IMR-90 (cell line): ENCODE data around the gene CASS4. TPM values are rescaled to one million over a fixed set of nuclear protein-coding genes. Genes with fewer than 3 reads are reported as not detected.

Experiments
- ATAC-seq: fragments of 200-7000 bp; cut with Tn5 transposase; 2 replicates; pipeline ENCODE4 v1.9.1; 2020; ENCODE audit warnings: low read depth, mild to moderate bottlenecking, moderate library complexity
- BruUV-seq: library from RNA; stranded (reverse); fragments of 400-500 nt; replicated peaks from 2 replicates; lab custom pipeline; 2021; lab: Mats Ljungman, UMichigan
- CTCF ChIA-PET: fragments of 300-600 bp; formaldehyde crosslinking; extraction: SDS; loops from one replicate; lab custom pipeline; 2021; ENCODE audit warnings: antibody characterized with exemption; lab: Yijun Ruan, JAX
- POLR2A ChIA-PET: fragments of 300-600 bp; sonication (Branson Sonifier 250); formaldehyde crosslinking; loops from one replicate; lab custom pipeline; 2022; ENCODE audit warnings: antibody characterized with exemption; ENCODE audit not compliant: unreplicated experiment; lab: Charles Lee
- DNase-seq: peaks from one replicate; pipeline ENCODE4 v3.0.0; 2013
- H2AFZ ChIP-seq: replicated peaks from 2 replicates; pipeline ENCODE3; 2013; ENCODE audit warnings: low read length, mild to moderate bottlenecking; ENCODE audit not compliant: poor library complexity
- H2AK5ac ChIP-seq: 2 replicates; pipeline ENCODE4 v1.6.1; 2013; ENCODE audit warnings: low read depth, low read length, inconsistent platforms
- H2AK9ac ChIP-seq: replicated peaks from 2 replicates; pipeline ENCODE3; 2013; ENCODE audit warnings: mild to moderate bottlenecking, low read depth, low read length, moderate library complexity; ENCODE audit not compliant: poor library complexity
- H2BK120ac ChIP-seq: 2 replicates; pipeline ENCODE4 v1.6.1; 2013; ENCODE audit warnings: low read depth, low read length, inconsistent platforms
- H2BK15ac ChIP-seq: 3 replicates; pipeline ENCODE4 v1.6.1; 2013; ENCODE audit warnings: low read depth, low read length, inconsistent platforms
- H2BK20ac ChIP-seq: 2 replicates; pipeline ENCODE4 v1.6.1; 2013; ENCODE audit warnings: low read depth, mild to moderate bottlenecking, inconsistent platforms, low read length, moderate library complexity
- H2BK5ac ChIP-seq: 2 replicates; pipeline ENCODE4 v1.6.1; 2013; ENCODE audit warnings: mild to moderate bottlenecking, low read depth, low read length, inconsistent platforms; ENCODE audit not compliant: poor library complexity, severe bottlenecking
- H3K14ac ChIP-seq: replicated peaks from 2 replicates; pipeline ENCODE4 v1.6.1; 2013; ENCODE audit warnings: low read depth, low read length, inconsistent platforms
- H3K18ac ChIP-seq: 2 replicates; pipeline ENCODE4 v1.6.1; 2013; ENCODE audit warnings: low read depth, low read length, control low read depth
- H3K23ac ChIP-seq: 2 replicates; pipeline ENCODE4 v1.6.1; 2013; ENCODE audit warnings: low read depth, low read length, inconsistent platforms
- H3K27ac ChIP-seq: 2 replicates; pipeline ENCODE4 v1.5.1; 2013; ENCODE audit warnings: mild to moderate bottlenecking, control low read depth, low read length; ENCODE audit not compliant: insufficient read depth
- H3K27me3 ChIP-seq: 2 replicates; pipeline ENCODE4 v1.6.1; 2013; ENCODE audit warnings: low read length; ENCODE audit not compliant: control insufficient read depth, insufficient read depth
- H3K36me3 ChIP-seq: 2 replicates; pipeline ENCODE4 v1.6.1; 2013; ENCODE audit warnings: low read length, mixed read lengths; ENCODE audit not compliant: control insufficient read depth, insufficient read depth
- H3K4ac ChIP-seq: 2 replicates; pipeline ENCODE4 v1.6.1; 2013; ENCODE audit warnings: low read depth, low read length, inconsistent platforms
- H3K4me1 ChIP-seq: 2 replicates; pipeline ENCODE4 v1.6.1; 2013; ENCODE audit warnings: low read length, mixed read lengths; ENCODE audit not compliant: control insufficient read depth, insufficient read depth
- H3K4me2 ChIP-seq: 2 replicates; pipeline ENCODE4 v1.6.1; 2013; ENCODE audit warnings: low read depth, mild to moderate bottlenecking, control low read depth, low read length, moderate library complexity
- H3K4me3 ChIP-seq: 2 replicates; pipeline ENCODE4 v1.5.1; 2013; ENCODE audit warnings: low read depth, mild to moderate bottlenecking, control low read depth, low read length, moderate library complexity; ENCODE audit not compliant: insufficient read depth
- H3K56ac ChIP-seq: 2 replicates; pipeline ENCODE4 v1.6.1; 2013; ENCODE audit warnings: low read length, inconsistent platforms; ENCODE audit not compliant: insufficient read depth; ENCODE audit errors: extremely low read depth
- H3K79me1 ChIP-seq, 2 experiments: 2 replicates each; pipeline ENCODE4 v1.6.1; 2013; ENCODE audit warnings: low read length in 2 of 2, inconsistent platforms in 1 of 2, low read depth in 1 of 2
- H3K9ac ChIP-seq: 2 replicates; pipeline ENCODE4 v1.6.1; 2013; ENCODE audit warnings: low read depth, low read length, control low read depth
- H3K9me1 ChIP-seq: 2 replicates; pipeline ENCODE4 v1.6.1; 2013; ENCODE audit warnings: low read length, inconsistent platforms; ENCODE audit not compliant: insufficient read depth
- H3K9me3 ChIP-seq: 2 replicates; pipeline ENCODE4 v1.6.1; 2013; ENCODE audit warnings: low read length; ENCODE audit not compliant: control insufficient read depth, insufficient read depth
- H4K20me1 ChIP-seq: 2 replicates; pipeline ENCODE4 v1.6.1; 2013; ENCODE audit warnings: low read length, inconsistent platforms; ENCODE audit not compliant: insufficient read depth
- H4K5ac ChIP-seq: 2 replicates; pipeline ENCODE4 v1.6.1; 2013; ENCODE audit warnings: mild to moderate bottlenecking, low read depth, low read length, control low read depth
- H4K8ac ChIP-seq, 2 experiments: 2 replicates each; pipeline ENCODE4 v1.6.1; 2013; ENCODE audit warnings: low read depth in 2 of 2, low read length in 2 of 2, control low read depth in 1 of 2, inconsistent platforms in 1 of 2
- H4K91ac ChIP-seq: 2 replicates; pipeline ENCODE4 v1.6.1; 2013; ENCODE audit warnings: low read depth, low read length, inconsistent platforms; ENCODE audit not compliant: insufficient read depth
- BHLHE40 ChIP-seq: fragments of 150-350 bp; IDR thresholded peaks from 2 replicates; pipeline ENCODE4 v1.6.1; 2016; ENCODE audit warnings: mild to moderate bottlenecking, low read depth, low read length
- CEBPB ChIP-seq: IDR thresholded peaks from 2 replicates; pipeline ENCODE4 v1.6.1; 2012; ENCODE audit warnings: low read depth, low read length, improper control_type of control experiment
- CHD1 ChIP-seq: IDR thresholded peaks from 2 replicates; pipeline ENCODE4 v1.6.1; 2012; ENCODE audit warnings: low read depth, low read length, improper control_type of control experiment
- CTCF ChIP-seq: conservative IDR thresholded peaks from 2 replicates; pipeline ENCODE4 v1.5.1; 2012; ENCODE audit warnings: mild to moderate bottlenecking, low read depth, low read length, improper control_type of control experiment
- FOS ChIP-seq: fragments of 150-350 bp; IDR thresholded peaks from 2 replicates; pipeline ENCODE4 v1.6.1; 2016; ENCODE audit warnings: low read depth, low read length
- MAZ ChIP-seq: IDR thresholded peaks from 2 replicates; pipeline ENCODE4 v1.6.1; 2012; ENCODE audit warnings: low read depth, mild to moderate bottlenecking, low read length, improper control_type of control experiment, moderate library complexity, borderline replicate concordance
- MXI1 ChIP-seq: IDR thresholded peaks from 2 replicates; pipeline ENCODE4 v1.6.1; 2012; ENCODE audit warnings: low read depth, mild to moderate bottlenecking, low read length, moderate library complexity, borderline replicate concordance
- NFE2L2 ChIP-seq: fragments of 150-350 bp; IDR thresholded peaks from 2 replicates; pipeline ENCODE4 v1.6.1; 2016; ENCODE audit warnings: low read depth, mild to moderate bottlenecking, low read length
- POLR2A ChIP-seq: IDR thresholded peaks from 2 replicates; pipeline ENCODE4 v1.6.1; 2012; ENCODE audit warnings: mild to moderate bottlenecking, low read depth, low read length
- RAD21 ChIP-seq: IDR thresholded peaks from 2 replicates; pipeline ENCODE4 v1.6.1; 2012; ENCODE audit warnings: low read length, improper control_type of control experiment
- RFX5 ChIP-seq: IDR thresholded peaks from 2 replicates; pipeline ENCODE4 v1.8.0; 2012; ENCODE audit warnings: low read depth, mild to moderate bottlenecking, low read length, moderate library complexity
- SMC3 ChIP-seq: fragments of 150-350 bp; IDR thresholded peaks from 2 replicates; pipeline ENCODE4 v1.6.1; 2016; ENCODE audit warnings: low read depth, mild to moderate bottlenecking, antibody characterized with exemption, low read length, moderate library complexity
- USF2 ChIP-seq: fragments of 150-350 bp; IDR thresholded peaks from 2 replicates; pipeline ENCODE4 v1.6.1; 2017; ENCODE audit warnings: mild to moderate bottlenecking, antibody characterized with exemption, low read length, low read depth
- WGBS, 2 experiments: methylation state at CpG; one replicate each; pipeline versions ENCODE4 v1.1.5 to v1.1.7; 2013; ENCODE audit warnings: missing lambda C conversion rate in 2 of 2; ENCODE audit not compliant: insufficient read length in 1 of 2; ENCODE audit errors: extremely low coverage in 2 of 2; 5-methylcytosine and 5-hydroxymethylcytosine counted together
- dilution Hi-C: fragments of 300-500 bp; cut with HindIII; formaldehyde crosslinking; loops from one replicate; pipeline ENCODE4 v1.14.3; 2018; ENCODE audit warnings: low sequenced_read_pairs; ENCODE audit not compliant: unreplicated experiment
- in situ Hi-C: fragments of 300-500 bp; cut with MboI; formaldehyde crosslinking; loops from 3 replicates; pipeline ENCODE4 v1.14.3; 2019; ENCODE audit warnings: low sequenced_read_pairs, inconsistent platforms, mixed read lengths
- intact Hi-C: fragments of 100-400 bp; cut with micrococcal nuclease; formaldehyde crosslinking; loops from 2 replicates; pipeline ENCODE4 v1.10.0; 2022
- polyA plus RNA-seq, 3 experiments: library from polyadenylated mRNA; depleted of rRNA; stranded (reverse); fragments of >200 nt; gene quantifications; 2 replicates each; pipeline ENCODE4 v1.2.3, GENCODE V29; 2012; ENCODE audit warnings: low replicate concordance in 1 of 3
- total RNA-seq: library from RNA; depleted of rRNA; stranded (reverse); fragments of >200 nt; gene quantifications from 2 replicates; pipeline ENCODE4 v1.2.3, GENCODE V29; 2012
- TF ChIP-seq, protein P1 (sequence below): fragments of 150-350 bp; IDR thresholded peaks from 2 replicates; pipeline ENCODE4 v1.6.1; 2016; ENCODE audit warnings: low read depth, mild to moderate bottlenecking, low read length, moderate library complexity, borderline replicate concordance

The CASS4 gene
- total and polyA plus RNA-seq, 2 of the 4 experiments (the other 2 are of a cell fraction), result 25.8 to 26.5 TPM

- peak overlapping the region; percentile 95 for H3K14ac ChIP-seq
- no peak for TF ChIP-seq SMC3
- no peak for TF ChIP-seq RAD21
- no peak for TF ChIP-seq USF2
- no peak for TF ChIP-seq CEBPB
- no peak for TF ChIP-seq MAZ
- no peak for TF ChIP-seq MXI1
- no peak; the same call in 1 of the 2 replicates for TF ChIP-seq POLR2A
- TF ChIP-seq, protein P1, sequence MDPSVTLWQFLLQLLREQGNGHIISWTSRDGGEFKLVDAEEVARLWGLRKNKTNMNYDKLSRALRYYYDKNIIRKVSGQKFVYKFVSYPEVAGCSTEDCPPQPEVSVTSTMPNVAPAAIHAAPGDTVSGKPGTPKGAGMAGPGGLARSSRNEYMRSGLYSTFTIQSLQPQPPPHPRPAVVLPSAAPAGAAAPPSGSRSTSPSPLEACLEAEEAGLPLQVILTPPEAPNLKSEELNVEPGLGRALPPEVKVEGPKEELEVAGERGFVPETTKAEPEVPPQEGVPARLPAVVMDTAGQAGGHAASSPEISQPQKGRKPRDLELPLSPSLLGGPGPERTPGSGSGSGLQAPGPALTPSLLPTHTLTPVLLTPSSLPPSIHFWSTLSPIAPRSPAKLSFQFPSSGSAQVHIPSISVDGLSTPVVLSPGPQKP, result no peak
- no peak for TF ChIP-seq BHLHE40
- no peak for TF ChIP-seq FOS
- TF ChIP-seq RFX5, result no peak
- no peak for TF ChIP-seq CHD1
- no peak for TF ChIP-seq NFE2L2
- TF ChIP-seq CTCF, result no peak
- H2BK120ac ChIP-seq, result peak overlapping the region; percentile 97
- no peak for DNase-seq
- H3K4me1 ChIP-seq, result peaks cover 21% of the 10 kb centered on the region
- H3K9me1 ChIP-seq, result peaks cover 18% of the 10 kb centered on the region
- 70% methylated on average over 2 of the region's 7 CpGs; no CpG with 5 or more reads in 1 of the 2 experiments for WGBS, 2 experiments
- H2AK9ac ChIP-seq, result peak overlapping the region; percentile 63
- peaks cover 27 to 47% of the 10 kb centered on the region in 2 experiments for H3K79me1 ChIP-seq
- H4K20me1 ChIP-seq, result no peaks in the 10 kb centered on the region
- H3K4me3 ChIP-seq, result peak overlapping the region; percentile 47
- H3K56ac ChIP-seq, result peak overlapping the region; percentile 96
- no peaks in the 10 kb centered on the region for H3K9me3 ChIP-seq
- POLR2A ChIA-PET, result interaction anchor here (0.9 to 1.4 kb wide), 5 partner anchors 9 to 29 kb away, joined by 3 to 10 read pairs (median 3); no protein-coding TSS in a partner anchor
- H4K91ac ChIP-seq, result peak overlapping the region; percentile 98
- peak overlapping the region; percentile 71 for H2AFZ ChIP-seq
- H3K4me2 ChIP-seq, result peak overlapping the region; percentile 88
- H3K27ac ChIP-seq, result peak overlapping the region; percentile 100
- peak overlapping the region; percentile 97 for H3K4ac ChIP-seq
- BruUV-seq, result no TSS peak
- in situ Hi-C loops (no loop called here), dilution Hi-C loops (no loop called here), intact Hi-C loops (no loop called here)
- H4K5ac ChIP-seq, result peak overlapping the region; percentile 99
- H2AK5ac ChIP-seq, result peak overlapping the region; percentile 92
- peak overlapping the region; percentile 94 for H3K23ac ChIP-seq
- peaks cover 11% of the 10 kb centered on the region for H3K36me3 ChIP-seq
- H4K8ac ChIP-seq, result peak overlapping the region; percentile 89 to 93
- peak overlapping the region; percentile 91 for H3K9ac ChIP-seq
- H2BK15ac ChIP-seq, result peak overlapping the region; percentile 79; the same call in 2 of the 3 replicates
- peak overlapping the region; percentile 96 for H2BK5ac ChIP-seq
- peak overlapping the region; percentile 96 for H3K18ac ChIP-seq
- H2BK20ac ChIP-seq, result peak overlapping the region; percentile 96
- ATAC-seq, result no peak
- H3K27me3 ChIP-seq, result no peaks in the 10 kb centered on the region
- CTCF ChIA-PET, result no interaction called here
These were observed 372 bp downstream of the CASS4 start for GRCh38 chr20:56412473-56412790.
